Measurements from ENCODE around the gene BICDL2. TPM values are rescaled to one million over a fixed set of nuclear protein-coding genes. Genes with fewer than 3 reads are reported as not detected.
"Not testable (repeated sequence)": the region's sequence is repeated elsewhere in the genome, so short reads cannot be mapped to it uniquely, and the experiment has no call there.

Gene BICDL2
- polyA plus RNA-seq, 3 donors = 0.45 to 77.9 (median 2.8) TPM

- WGBS, 3 donors = 58 to 74% (median 68%) methylated on average over 4 of the region's 4 CpGs
- H3K27ac ChIP-seq (ENCODE audit: low read depth, low read length) = no peak overlapping the region
These were observed 31.7 kb upstream of the BICDL2 start for GRCh38 chr16:3068487-3068886.

GRCh38 chr16:3066440-3066748, 29.6 kb upstream of the BICDL2 start:
- no peak overlapping the region for H3K27ac ChIP-seq (ENCODE audit: low read depth, low read length)
- WGBS, 3 donors = 73 to 79% (median 74%) methylated on average over 7 of the region's 7 CpGs

- H3K27ac ChIP-seq (ENCODE audit: low read depth, low read length) = no peak overlapping the region
- WGBS, 3 donors = 55 to 61% (median 58%) methylated on average over 26 of the region's 26 CpGs
These were observed 29.1 kb upstream of the BICDL2 start for GRCh38 chr16:3065742-3066439.

- H3K27ac ChIP-seq (ENCODE audit: low read depth, low read length) = no peak within 1 kb of the TSS
- WGBS, 3 donors = 33 to 45% (median 34%) methylated on average over 13 of the region's 13 CpGs
These were observed 28.5 kb upstream of the BICDL2 start, which contains the start of gene IL32 for GRCh38 chr16:3065069-3065741. Gene IL32, plus strand, starts transcription at chr16:3065640. Its CDS starts 172 bp downstream, at chr16:3065812.

GRCh38 chr16:3063625-3064386, 27.1 kb upstream of the BICDL2 start:
- H3K27ac ChIP-seq (ENCODE audit: low read depth, low read length) = no peak overlapping the region
- WGBS, 3 donors = 92 to 98% (median 93%) methylated on average over 8 of the region's 8 CpGs

- 81 to 87% (median 86%) methylated on average over 6 of the region's 6 CpGs for WGBS, 3 donors
- H3K27ac ChIP-seq (ENCODE audit: low read depth, low read length) = no peak overlapping the region
These were observed 25.8 kb upstream of the BICDL2 start for GRCh38 chr16:3062553-3062952.

- H3K27ac ChIP-seq (ENCODE audit: low read depth, low read length) = no peak overlapping the region
- 83 to 87% (median 86%) methylated on average over 14 of the region's 14 CpGs for WGBS, 3 donors
These were observed 23.8 kb upstream of the BICDL2 start for GRCh38 chr16:3060339-3061127.

- H3K27ac ChIP-seq (ENCODE audit: low read depth, low read length) = no peak overlapping the region
- 55 to 61% (median 56%) methylated on average over 9 of the region's 9 CpGs for WGBS, 3 donors
These were observed 23.0 kb upstream of the BICDL2 start for GRCh38 chr16:3059723-3060242.

- WGBS, 3 donors = 0 to 1% (median 0%) methylated on average over 45 to 64 of the region's 67 CpGs
- no peak overlapping the region for H3K27ac ChIP-seq (ENCODE audit: low read depth, low read length)
These were observed 22.4 kb upstream of the BICDL2 start for GRCh38 chr16:3059041-3059722.

- H3K27ac ChIP-seq (ENCODE audit: low read depth, low read length) = no peak overlapping the region
- 6 to 10% (median 8%) methylated on average over 58 to 77 of the region's 77 CpGs for WGBS, 3 donors
These were observed 21.6 kb upstream of the BICDL2 start for GRCh38 chr16:3058139-3059030.

- whole genome bisulfite sequencing, 3 donors = 92 to 94% (median 92%) methylated on average over 22 of the region's 22 CpGs
- no peak overlapping the region for H3K27ac ChIP-seq (ENCODE audit: low read depth, low read length)
These were observed 20.7 kb upstream of the BICDL2 start for GRCh38 chr16:3057181-3058138.

- no peak overlapping the region for H3K27ac ChIP-seq (ENCODE audit: low read depth, low read length)
- WGBS, 3 donors = 79 to 93% (median 84%) methylated on average over 14 to 19 of the region's 19 CpGs
These were observed 19.8 kb upstream of the BICDL2 start for GRCh38 chr16:3056336-3057180.

- WGBS, 3 donors = 64 to 88% (median 69%) methylated on average over 9 of the region's 9 CpGs
- not testable (repeated sequence) for H3K27ac ChIP-seq (ENCODE audit: low read depth, low read length)
These were observed 19.0 kb upstream of the BICDL2 start for GRCh38 chr16:3055734-3056115.

GRCh38 chr16:3054965-3055733, 18.4 kb upstream of the BICDL2 start:
- 62 to 85% (median 67%) methylated on average over 17 of the region's 17 CpGs for WGBS, 3 donors
- H3K27ac ChIP-seq (ENCODE audit: low read depth, low read length) = no peak overlapping the region
